Nephron progenitor cell (in vitro differentiated cells): ENCODE data around the gene KCNJ1.

Experiments used
- DNase-seq: peaks from one replicate; pipeline ENCODE4 v3.0.0; 2021
- H3K27ac Mint-ChIP-seq: 2 replicates; pipeline ENCODE4 v1.8.0; 2021; ENCODE audit warnings: mild to moderate bottlenecking, moderate library complexity, mixed read lengths
- H3K27me3 Mint-ChIP-seq: 2 replicates; pipeline ENCODE4 v1.8.0; 2021; ENCODE audit warnings: mild to moderate bottlenecking, low read depth, mixed read lengths; ENCODE audit not compliant: poor library complexity
- H3K36me3 Mint-ChIP-seq: 2 replicates; pipeline ENCODE4 v1.8.0; 2021; ENCODE audit warnings: low read depth, mixed read lengths
- H3K4me1 Mint-ChIP-seq: 2 replicates; pipeline ENCODE4 v1.8.0; 2021; ENCODE audit warnings: mixed read lengths
- H3K4me3 Mint-ChIP-seq: 2 replicates; pipeline ENCODE4 v1.8.0; 2021; ENCODE audit warnings: mild to moderate bottlenecking, moderate library complexity, mixed read lengths
- H3K9me3 Mint-ChIP-seq: 2 replicates; pipeline ENCODE4 v1.8.0; 2021; ENCODE audit warnings: mild to moderate bottlenecking, moderate library complexity, mixed read lengths
- CTCF ChIP-seq: fragments of 200-600 bp; sonication (generic); IDR thresholded peaks from 2 replicates; pipeline ENCODE4 v1.5.0; 2021; ENCODE audit warnings: antibody characterized with exemption

Gene KCNJ1

DNA sequence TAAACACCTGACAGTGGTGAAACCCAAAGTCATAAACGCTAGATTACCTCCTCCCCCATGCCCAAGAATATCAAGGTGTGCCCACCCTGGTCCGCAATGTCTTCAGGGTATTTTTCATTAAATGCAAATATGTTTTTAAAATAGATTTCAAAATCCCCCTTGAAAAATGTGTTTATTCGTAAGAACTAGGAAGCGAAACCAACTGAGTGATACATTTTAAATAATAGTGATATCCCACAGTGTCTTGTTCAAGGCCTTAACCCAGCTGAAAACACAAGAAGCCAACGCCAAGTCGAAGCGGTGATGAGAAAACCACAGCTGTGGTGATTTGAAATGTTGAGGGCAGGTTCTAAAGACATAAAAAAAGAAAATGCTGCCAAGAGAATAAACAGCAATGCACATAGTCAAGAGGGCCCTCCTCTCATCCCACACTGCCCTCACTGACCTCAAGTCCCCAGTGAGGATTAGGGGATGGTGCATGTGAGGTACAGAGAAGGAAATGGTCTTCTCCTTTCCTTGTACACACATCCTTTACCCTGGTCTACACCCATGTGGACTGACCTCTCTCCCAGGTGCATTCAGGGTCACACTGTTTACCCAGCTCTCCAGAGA lies 25.5 kb downstream of the KCNJ1 start:
- peaks cover 22% of the 10 kb centered on the region for H3K4me1 Mint-ChIP-seq
- TF ChIP-seq CTCF: no peak
- H3K4me3 Mint-ChIP-seq: no peak overlapping the region
- DNase-seq: no peak
- no peaks in the 10 kb centered on the region for H3K36me3 Mint-ChIP-seq
- H3K27ac Mint-ChIP-seq: no peak overlapping the region
- H3K27me3 Mint-ChIP-seq: peaks cover 10% of the 10 kb centered on the region
- no peaks in the 10 kb centered on the region for H3K9me3 Mint-ChIP-seq

GRCh38 chr11:128840783-128841182 lies 26.3 kb downstream of the KCNJ1 start:
- Mint-ChIP-seq H3K9me3 (no peaks in the 10 kb centered on the region), H3K4me3 (no peak overlapping the region), H3K27ac (no peak overlapping the region), H3K4me1 (peaks cover 30% of the 10 kb centered on the region), H3K27me3 (peaks cover 15% of the 10 kb centered on the region), H3K36me3 (no peaks in the 10 kb centered on the region)
- no peak for TF ChIP-seq CTCF
- DNase-seq: no peak

GRCh38 chr11:128840137-128840536 lies 27.0 kb downstream of the KCNJ1 start:
- H3K9me3 Mint-ChIP-seq: no peaks in the 10 kb centered on the region
- peaks cover 11% of the 10 kb centered on the region for H3K27me3 Mint-ChIP-seq

GRCh38 chr11:128839081-128839480 lies 28.0 kb downstream of the KCNJ1 start:
- H3K27me3 Mint-ChIP-seq: peaks cover 18% of the 10 kb centered on the region
- peaks cover 33% of the 10 kb centered on the region for H3K4me1 Mint-ChIP-seq
- no peaks in the 10 kb centered on the region for H3K9me3 Mint-ChIP-seq
- H3K36me3 Mint-ChIP-seq: no peaks in the 10 kb centered on the region
- no peak overlapping the region for H3K4me3 Mint-ChIP-seq
- TF ChIP-seq CTCF: no peak
- no peak for DNase-seq
- H3K27ac Mint-ChIP-seq: no peak overlapping the region

More at GRCh38 chr11:128840137-128840536, 27.0 kb downstream of the KCNJ1 start:
- no peak for TF ChIP-seq CTCF
- H3K4me1 Mint-ChIP-seq: peaks cover 33% of the 10 kb centered on the region
- no peak overlapping the region for H3K4me3 Mint-ChIP-seq
- no peaks in the 10 kb centered on the region for H3K36me3 Mint-ChIP-seq
- no peak overlapping the region for H3K27ac Mint-ChIP-seq
- DNase-seq: no peak

- Mint-ChIP-seq H3K27me3 (peaks cover 28% of the 10 kb centered on the region), H3K4me1 (peaks cover 34% of the 10 kb centered on the region), H3K36me3 (no peaks in the 10 kb centered on the region), H3K9me3 (no peaks in the 10 kb centered on the region), H3K27ac (no peak overlapping the region), H3K4me3 (no peak overlapping the region)
- no peak for TF ChIP-seq CTCF
- DNase-seq: no peak
Observed at GRCh38 chr11:128837627-128838026, 29.5 kb downstream of the KCNJ1 start.

GRCh38 chr11:128835741-128836430 lies 31.2 kb downstream of the KCNJ1 start:
- Mint-ChIP-seq H3K27ac (peak overlapping the region; percentile 41), H3K36me3 (no peaks in the 10 kb centered on the region), H3K27me3 (peaks cover 28% of the 10 kb centered on the region), H3K4me1 (peaks cover 29% of the 10 kb centered on the region), H3K4me3 (no peak overlapping the region), H3K9me3 (no peaks in the 10 kb centered on the region)
- TF ChIP-seq CTCF: no peak
- DNase-seq: no peak
